Dedifferentiated amniotic fluid mesenchymal stem cell (primary cell): Measurements from ENCODE around the gene BPI.
"Not testable (repeated sequence)": the region's sequence is repeated elsewhere in the genome, so short reads cannot be mapped to it uniquely, and the experiment has no call there.

ENCODE experiments used
- DNase-seq: peaks from one replicate; pipeline ENCODE4 v3.0.0-alpha.2; 2016; ENCODE audit errors: extremely low spot score

Gene BPI

DNA sequence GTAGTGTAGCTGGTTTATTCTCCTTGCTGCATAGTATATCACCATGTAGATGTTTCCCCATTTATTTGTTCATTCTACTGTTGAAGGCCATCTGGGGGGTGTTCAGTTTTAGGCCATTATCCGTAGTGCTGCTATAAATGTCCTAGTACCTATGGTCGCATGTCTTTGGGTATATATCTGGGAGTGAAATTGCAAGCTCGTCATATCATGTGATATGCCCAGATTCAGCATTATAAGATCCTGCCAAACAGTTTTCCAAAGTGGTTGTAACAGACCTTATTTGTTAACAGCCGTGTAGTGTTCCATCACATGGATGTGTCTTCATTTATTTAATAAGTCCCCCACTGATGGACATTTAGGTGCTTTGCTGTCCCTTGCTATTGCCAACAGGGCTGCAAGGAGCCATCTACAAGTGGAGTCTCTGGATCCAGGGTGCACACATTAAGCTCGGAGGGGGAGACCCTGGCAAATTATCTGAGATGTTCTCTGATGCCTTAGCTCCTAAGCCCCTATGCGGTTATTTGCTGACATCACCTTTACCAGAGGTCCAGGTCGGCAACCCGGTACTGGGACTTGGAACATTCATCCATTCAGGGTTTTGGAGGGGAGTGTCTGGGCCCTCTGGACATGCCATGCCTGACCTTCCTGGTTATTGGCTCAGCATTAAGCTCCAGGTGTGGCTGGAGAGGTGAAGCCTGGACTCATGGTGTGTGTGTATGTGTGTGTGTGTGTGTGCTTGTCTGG, 59.2 kb downstream of the BPI start:
- DNase-seq: no peak

DNA sequence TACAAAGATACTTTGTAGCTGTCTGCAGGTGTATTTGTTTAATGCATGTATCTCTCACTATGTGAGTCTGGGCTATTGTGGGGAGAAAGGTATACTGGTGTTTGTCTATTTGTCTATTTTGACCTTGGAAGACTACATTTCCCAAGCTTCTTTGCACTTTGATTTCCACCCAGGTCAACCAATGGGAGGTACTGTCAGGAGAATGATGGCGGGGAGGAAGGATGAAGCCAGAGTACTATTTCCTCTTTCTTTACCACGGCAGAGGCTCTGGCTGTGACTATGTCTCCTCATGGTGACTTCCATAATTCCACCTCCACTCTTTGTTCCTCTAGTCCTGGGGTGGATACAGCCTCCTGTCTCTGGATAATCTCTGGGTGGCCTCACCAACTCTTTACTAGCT, 65.4 kb downstream of the BPI start:
- no peak for DNase-seq

DNA sequence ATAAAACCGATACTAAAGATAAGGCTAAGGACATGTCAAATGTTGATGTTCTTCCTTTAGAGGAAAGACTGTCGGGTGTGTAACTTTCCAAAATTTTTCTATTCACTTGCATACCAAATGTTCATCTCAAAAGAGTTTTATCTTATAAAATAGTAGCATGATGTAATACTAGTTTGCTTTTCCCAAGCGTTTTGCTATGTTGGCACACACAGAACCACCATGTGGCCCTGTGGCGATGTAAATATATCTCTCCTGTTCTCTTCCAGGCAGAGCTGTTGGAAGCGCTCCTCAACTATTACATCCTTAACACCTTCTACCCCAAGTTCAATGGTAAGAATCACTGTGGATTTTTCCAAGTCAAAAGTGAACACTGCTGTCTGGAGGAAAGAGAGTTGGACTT, 68.8 kb downstream of the BPI start:
- DNase-seq: no peak

DNA sequence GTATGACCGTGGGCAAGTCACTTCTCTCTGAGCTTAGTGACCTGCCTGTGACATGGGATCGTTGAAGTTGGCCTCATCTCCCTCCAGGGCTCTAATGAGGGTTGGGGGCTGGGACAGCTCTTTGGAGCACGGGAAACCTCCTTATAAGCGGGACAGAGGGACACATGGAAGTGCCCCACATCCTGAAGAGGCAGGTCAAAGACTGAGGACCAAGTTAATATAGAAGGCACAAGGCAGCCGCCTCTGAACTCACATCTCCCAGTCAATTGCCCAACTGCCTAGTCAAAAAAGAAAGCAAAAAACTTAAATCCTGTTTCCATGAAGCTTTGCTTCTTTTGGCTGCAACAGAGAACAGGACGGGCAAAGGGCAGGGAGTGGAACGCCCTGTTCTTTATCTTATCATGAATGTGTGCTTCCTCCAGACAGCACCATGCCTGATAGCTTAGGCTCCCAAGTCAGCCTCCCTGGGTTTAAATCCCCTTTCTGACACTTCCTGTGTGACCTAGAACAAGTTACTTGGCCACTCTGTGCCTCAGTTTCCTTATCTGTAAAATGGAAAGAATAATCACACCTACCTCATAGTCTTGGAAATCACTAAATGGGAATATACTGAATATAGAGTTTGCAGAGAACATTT, 69.4 kb downstream of the BPI start:
- DNase-seq: no peak

DNA sequence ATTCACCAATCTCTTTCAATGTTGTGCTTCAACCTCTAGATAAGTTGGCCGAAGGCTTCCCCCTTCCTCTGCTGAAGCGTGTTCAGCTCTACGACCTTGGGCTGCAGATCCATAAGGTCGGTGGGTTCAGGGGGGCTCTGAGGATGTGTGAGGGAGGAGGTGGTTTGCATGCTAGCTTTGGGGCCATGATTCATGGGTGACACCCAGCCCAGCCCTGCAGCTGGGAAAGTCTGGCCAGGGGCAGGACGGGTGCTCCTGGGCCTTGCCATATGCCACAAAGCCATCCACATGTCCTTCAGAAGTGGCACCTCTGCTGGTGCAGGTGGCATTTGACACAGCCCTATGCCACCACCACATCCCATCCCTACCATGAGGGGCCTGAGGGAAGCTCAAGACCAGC, 69.9 kb downstream of the BPI start:
- DNase-seq: no peak

DNA sequence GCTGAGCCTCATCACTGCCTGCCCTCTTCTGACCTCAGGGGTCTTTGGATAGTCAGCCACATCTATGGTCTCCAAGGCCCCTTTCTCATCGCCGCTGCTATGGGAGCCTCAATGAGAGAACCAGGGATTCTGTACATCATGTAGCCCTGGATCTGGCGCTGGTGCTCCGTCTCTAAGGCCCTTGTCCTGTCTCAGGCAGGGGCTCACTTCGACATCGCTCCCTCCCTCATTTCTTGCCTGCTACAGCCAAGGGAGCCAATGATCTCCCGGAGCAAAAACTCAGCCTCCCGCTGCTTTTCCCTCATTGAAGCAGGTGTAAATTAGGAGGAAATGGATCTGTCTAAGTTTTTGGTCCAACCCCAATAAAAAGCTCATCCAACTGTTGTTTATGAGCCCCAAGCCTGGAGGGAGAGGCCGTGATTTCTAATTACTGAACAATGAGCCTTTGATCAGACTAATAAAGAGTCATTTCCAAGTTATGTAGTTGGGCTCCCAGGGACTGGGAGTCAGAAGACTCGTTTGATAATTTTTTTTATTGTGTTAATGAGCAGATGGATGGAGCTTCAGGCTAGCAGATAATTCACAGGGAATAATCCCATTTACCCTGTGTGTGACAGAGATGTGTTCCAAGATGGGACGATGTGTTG, 73.2 kb downstream of the BPI start:
- no peak for DNase-seq

DNA sequence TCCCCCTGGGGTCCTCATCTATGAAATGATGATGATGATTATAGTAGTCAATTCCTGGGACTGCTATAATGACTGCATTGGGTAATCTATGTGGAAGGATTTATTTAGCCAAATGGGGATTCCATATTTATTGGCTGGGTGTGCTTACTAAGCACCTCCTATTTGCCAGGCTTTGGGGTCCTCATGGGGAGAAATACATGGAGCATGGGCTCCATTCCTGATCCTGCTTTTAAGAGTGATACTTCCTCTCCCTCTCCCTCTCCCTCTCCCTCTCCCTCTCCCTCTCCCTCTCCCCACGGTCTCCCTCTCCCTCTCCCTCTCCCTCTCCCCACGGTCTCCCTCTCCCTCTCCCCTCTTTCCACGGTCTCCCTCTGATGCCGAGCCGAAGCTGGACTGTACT, 73.9 kb downstream of the BPI start:
- DNase-seq: not testable (repeated sequence)

DNA sequence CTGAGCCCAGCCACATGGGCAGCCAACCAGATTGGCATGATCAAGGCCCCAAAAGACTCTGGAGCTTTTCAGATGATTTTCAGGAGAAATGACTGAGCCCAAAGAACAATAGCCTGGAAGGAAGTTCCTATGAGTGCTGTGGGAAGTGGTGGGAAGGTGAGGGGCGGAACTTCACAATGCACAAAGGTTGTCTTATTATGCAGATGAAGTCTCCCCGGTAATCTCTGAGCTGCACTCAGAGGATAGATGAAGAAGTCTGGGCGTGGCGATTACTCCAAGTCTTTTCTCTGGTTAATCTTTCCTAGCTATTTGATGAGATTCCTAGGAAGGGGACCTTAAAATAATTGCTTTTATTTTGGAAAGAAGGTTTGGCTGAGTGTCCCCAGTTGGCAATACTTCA, 79.2 kb downstream of the BPI start:
- DNase-seq: no peak

DNA sequence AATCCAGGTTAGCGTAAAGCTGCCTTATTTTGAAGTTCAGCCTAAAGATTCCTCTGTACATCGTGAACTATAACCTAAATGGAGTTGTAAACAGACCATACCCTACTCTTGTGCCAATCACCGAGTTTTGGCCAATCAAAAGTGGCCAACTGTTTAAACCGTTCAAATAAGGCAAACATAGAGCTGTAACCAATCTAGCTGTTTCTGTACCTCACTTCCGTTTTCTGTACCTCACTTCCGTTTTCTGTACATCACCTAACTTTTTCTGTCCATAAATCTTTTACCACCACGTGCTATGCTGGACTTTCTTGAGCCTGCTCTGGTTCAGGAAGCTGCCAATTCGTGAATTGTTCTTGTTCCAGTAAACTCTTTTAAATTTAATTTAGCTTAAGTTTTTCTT, 82.0 kb downstream of the BPI start:
- no peak for DNase-seq

DNA sequence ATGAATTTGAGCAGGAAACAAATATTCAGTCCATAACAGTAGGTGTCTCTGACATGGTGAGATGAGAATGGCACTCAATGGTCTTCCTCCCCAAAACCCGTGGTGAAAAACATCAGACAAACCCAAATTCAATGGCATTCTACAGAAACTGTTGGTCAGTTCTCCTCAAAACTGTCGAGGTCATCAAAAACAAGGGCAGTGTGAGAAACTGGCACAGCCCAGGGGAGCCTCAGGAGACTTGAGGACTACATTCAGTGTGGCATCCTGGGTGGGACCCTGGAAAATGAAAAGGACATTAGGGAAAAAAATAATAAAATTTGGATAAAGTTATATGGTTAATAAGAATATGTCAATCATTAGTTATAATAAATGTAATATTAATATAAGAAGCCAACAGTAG, 82.9 kb downstream of the BPI start:
- no peak for DNase-seq
